ELF-1 (cell line): ENCODE data around the gene TMEM184A.

ENCODE experiments used
- DNase-seq: peaks from one replicate; pipeline ENCODE4 v3.0.0-alpha.2; 2016; ENCODE audit warnings: low read depth, low spot score

TMEM184A gene

GRCh38 chr7:1503816-1504775 lies 51.9 kb downstream of the TMEM184A start, which contains the start of gene INTS1:
Gene INTS1, minus strand, starts transcription at chr7:1504389. Its CDS starts 429 bp downstream, at chr7:1503960.
- DNase-seq, result peak; percentile 93

GRCh38 chr7:1503390-1503789 lies 52.6 kb downstream of the TMEM184A start:
- DNase-seq, result no peak

GRCh38 chr7:1502845-1503244 lies 53.2 kb downstream of the TMEM184A start:
- no peak for DNase-seq

DNA sequence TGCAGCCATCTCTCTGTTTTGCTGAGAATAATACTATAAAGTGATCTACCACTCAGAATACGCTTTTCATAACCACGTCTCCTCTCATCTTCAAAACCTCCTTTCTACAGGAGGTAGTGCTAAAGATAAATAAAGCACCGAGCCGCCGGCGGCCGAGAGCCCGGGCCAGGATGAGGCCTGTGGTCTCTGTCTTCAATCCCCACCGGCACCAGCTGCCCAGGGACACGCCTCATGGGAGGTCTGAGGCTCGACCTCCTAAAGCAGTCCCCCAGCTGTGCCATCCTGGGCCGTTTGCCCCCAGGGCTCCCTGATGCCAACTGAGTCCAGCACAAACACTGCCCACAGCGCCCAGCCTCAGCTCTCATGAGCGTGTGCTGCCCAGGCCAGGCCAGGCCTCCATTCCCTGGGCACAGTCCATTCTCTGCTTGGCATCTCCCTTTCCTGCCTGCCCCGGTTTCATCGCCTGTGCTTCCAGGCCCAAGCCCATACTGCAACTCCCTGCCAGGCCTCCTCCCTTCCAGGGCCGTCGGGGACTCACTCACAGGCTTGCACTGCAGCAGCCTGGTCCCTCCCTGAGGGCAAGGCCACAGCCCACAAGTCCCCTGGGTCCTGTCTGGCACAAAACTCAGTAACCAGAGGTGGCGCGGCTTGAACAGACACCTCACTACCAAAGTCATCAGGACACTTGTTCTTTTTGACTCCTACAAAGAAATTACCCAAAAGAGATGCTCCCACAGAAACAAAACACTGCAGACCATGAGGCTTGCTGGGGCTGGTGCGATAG lies 54.3 kb downstream of the TMEM184A start:
- no peak for DNase-seq

DNA sequence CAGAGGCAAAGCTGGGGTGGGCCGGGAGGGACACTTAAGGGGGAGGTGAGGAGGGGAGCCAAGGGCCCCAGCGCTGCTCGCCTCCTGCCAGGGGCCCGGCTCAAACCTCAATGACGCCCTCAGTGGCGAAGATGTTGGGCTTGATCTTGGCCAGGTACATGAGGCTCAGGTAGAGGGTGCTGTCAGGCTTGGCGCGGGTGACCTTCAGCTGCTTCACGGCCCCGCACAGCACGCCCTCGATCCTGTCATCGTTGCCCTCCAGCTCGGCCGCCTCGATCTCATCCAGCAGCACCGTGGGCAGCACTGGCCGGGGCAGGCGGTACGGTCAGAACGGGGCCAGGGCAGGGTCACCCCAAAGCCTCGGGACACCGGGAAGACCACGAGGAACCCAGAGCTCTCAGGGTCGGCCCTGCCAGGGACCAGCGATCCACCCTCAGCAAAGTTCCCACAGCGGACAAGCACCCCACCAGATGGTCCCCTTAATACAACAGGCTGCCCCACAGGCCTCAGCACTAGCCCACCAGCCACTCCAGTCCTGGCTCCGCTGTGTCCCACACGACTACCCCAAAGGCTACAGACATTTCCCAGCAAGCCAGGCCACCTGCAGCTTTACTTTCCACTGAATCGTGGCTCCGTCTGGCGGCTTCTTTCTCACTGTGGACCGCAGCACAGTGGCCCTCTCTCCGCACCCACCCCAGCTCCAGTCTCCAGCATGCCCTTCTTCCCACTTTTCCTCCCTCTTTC lies 55.8 kb downstream of the TMEM184A start:
- DNase-seq, result no peak

DNA sequence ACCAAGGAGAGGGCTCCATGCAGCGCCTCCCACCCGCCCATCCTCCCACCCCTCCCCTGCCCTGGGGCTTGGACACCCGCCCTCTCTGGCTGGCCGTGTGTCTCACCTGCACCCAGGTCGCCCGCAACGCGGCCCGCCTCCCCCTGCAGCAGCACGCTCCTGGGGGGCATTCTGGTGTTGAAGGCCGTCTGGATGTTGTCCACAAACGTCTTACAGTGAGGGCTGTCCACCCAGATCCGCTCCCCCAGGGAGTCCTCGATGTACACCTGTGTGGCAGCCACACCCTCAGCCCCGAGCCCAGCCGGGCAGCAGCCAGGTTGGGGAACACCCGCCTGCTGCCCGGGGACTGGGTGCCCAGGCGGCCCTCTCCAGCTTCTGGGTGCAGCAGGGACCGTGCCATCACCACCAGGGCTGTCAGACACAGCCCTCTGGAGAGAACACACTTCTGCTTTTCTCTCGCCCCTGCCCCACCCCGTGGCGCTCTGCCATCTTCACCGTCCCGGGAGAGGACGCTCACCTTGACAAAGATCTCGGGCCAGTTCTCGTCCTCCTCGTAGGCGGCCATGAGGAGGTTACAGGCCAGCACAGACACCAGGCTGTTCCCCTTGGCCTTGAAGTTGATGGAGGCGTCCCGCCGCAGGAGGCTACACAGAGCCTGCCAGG lies 56.5 kb downstream of the TMEM184A start:
- DNase-seq, result no peak

DNA sequence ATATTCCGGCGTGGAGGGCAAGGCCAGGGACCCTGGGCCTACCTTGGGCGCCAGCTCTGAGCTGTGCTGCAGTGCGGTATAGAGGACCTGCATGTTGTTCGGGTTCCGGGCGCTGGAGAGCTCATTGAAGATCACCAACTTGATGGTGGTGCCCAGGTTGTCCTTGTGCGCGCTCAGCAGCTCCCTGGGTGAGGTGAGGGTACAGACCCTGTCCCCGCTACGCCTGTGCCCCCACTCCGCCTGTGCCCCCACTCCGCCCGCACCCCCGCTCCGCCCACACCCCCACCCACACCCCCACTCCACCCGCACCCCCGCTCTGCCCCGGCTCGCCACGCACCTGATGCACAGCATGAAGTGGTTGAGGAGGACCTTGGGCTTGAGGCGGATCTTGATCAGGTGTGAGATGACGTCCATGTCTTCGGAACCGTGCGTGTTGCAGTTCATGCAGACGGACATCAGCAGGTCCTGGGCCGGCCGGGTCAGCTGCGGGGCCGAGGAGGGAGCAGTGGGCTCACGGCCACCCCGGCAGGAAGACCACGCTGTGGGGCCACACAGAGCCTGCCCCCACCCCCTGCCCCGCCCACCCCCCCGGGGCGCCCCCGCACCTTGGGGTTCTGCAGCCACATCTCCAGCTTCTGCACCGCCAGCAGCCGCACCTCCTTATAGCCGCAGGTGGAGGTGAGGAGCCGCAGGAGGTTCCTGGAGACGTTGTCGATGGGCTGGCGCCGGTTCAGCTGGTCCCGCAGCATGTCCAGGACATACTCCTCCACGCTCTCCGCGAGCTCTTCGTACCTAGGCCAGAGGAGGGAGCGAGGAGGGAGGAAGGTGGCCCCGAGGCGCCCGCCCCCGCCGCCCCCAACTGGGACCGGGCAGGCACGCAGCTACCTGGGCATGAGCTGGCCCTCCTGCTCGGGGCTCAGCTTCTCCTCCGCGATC lies 57.4 kb downstream of the TMEM184A start:
- no peak for DNase-seq

DNA sequence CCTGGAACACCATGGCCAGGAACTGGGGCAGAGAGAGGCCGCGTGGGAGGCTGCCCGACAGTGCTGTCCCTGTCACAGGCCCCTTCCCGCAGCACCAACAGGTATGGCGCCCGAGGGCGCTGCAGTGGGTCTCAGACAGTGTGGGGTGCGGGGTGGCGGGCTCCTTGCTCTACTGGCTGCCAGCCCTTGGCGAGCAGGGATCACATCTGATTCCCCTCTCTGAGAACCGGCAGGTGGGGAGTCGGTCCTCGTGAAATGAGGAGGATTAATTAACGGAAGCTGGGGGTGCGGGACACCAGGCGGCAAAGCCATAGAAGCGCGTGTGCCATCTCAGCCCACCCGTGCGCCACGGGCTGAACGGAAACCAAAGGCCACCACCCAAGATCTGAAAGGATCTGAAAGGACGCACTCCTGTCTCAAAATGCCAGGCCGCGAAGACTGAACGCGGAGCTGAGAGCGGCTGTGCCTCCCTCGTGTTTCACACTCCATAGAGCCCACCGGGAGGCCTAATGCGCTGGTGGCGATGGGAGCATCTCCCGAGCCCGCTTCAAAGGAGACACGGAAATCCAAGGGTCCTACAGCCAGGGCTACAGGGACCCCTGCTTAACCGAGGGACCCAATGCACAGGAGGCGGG lies 58.6 kb downstream of the TMEM184A start:
- no peak for DNase-seq

GRCh38 chr7:1496531-1497292 lies 59.3 kb downstream of the TMEM184A start:
- no peak for DNase-seq

GRCh38 chr7:1495564-1496242 lies 60.3 kb downstream of the TMEM184A start:
- no peak for DNase-seq

GRCh38 chr7:1494866-1495563 lies 61.0 kb downstream of the TMEM184A start:
- DNase-seq, result no peak

DNA sequence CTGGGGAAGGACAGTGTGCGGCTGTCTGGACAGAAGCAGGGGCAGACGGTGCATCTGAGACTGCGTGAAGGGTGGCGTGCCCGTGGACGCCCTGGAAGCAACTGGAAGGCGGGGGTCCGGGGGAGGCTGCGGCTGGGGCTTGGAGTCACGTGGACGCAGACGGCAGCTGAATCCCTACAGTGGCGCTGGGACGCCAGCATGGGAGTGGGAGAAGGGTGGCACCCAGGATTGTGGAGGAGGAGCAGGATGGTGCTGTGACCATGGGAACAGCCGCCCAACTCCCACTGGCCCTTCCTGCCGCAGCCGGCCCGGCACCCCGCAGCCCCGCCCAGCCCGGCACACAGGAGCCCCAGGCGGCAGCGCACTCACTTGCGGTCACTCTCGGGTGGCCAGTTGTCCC lies 61.6 kb downstream of the TMEM184A start:
- DNase-seq, result no peak

DNA sequence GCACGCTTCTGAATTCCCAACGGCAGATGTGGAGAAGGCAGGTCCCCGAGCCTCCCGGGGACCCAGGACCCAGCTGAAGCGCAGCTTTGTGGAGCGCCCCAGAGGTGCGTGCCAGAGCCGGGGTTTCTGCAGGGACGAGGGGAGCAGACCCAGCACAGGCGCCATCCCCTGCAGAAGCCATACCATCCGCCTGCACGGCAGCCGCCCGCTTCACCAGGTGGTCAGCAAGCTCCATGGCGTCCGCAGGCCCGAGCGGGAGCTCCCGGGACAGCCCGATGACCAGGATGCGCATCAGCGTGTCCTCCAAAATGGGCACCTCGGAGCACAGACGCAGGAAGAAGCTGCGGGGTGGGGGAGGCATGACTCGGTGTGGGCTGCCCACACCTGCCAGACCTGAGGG lies 62.4 kb downstream of the TMEM184A start:
- no peak for DNase-seq

- DNase-seq, result no peak
These were observed 62.9 kb downstream of the TMEM184A start for GRCh38 chr7:1493129-1493528.

GRCh38 chr7:1492640-1493039 lies 63.4 kb downstream of the TMEM184A start:
- no peak for DNase-seq
